Measurements from ENCODE around the gene NEK2. TPM values are rescaled to one million over a fixed set of nuclear protein-coding genes. Genes with fewer than 3 reads are reported as not detected.
A peak's percentile ranks its signal among the peaks of the same experiment; 100 is the strongest.

NEK2 gene
- total and polyA plus RNA-seq, 2 experiments from 2014 or later = 5.3 to 7.1 TPM

- Histone ChIP-seq H4K20me1 (ENCODE audit: insufficient read depth, poor library complexity, severe bottlenecking) (no peaks in the 10 kb centered on the region), H3K9me3 (ENCODE audit: low read depth) (no peaks in the 10 kb centered on the region), H3K79me2 (no peaks in the 10 kb centered on the region), H3K36me3 (replicated peaks; ENCODE audit: insufficient read depth, low read depth) (no peaks in the 10 kb centered on the region), H3K27ac (peak overlapping the region; percentile 11), H3K27me3 (no peaks in the 10 kb centered on the region), H3K4me3 (no peak overlapping the region), H3K4me2 (peak overlapping the region; percentile 44), H3K4me1 (ENCODE audit: insufficient read depth) (peaks cover 13% of the 10 kb centered on the region), H2AFZ (no peak overlapping the region), H3K9me2 (replicated peaks; ENCODE audit: insufficient read depth) (no peaks in the 10 kb centered on the region)
- DNase-seq (ENCODE audit: low spot score) = peak; percentile 95
- TF ChIP-seq CTCF (IDR thresholded peaks at IDR 0.05; ENCODE audit: poor library complexity) (peak; percentile 98), EZH2 (IDR thresholded peaks at IDR 0.05; ENCODE audit: borderline replicate concordance) (no peak), EZH2phosphoT487 (IDR thresholded peaks at IDR 0.05; ENCODE audit: low read depth, severe bottlenecking, unreplicated experiment) (no peak)
- WGBS (ENCODE audit: low lambda C conversion rate, missing lambda C conversion rate) = 47% methylated on average over 27 of the region's 27 CpGs
Observed at GRCh38 chr1:211654838-211655787, 20.3 kb downstream of the NEK2 start.

GRCh38 chr1:211653959-211654496, 21.4 kb downstream of the NEK2 start:
- no peaks in the 10 kb centered on the region for H3K27me3 ChIP-seq
- no peak for TF ChIP-seq EZH2phosphoT487 (IDR thresholded peaks at IDR 0.05; ENCODE audit: low read depth, severe bottlenecking, unreplicated experiment)
- no peak for TF ChIP-seq CTCF (IDR thresholded peaks at IDR 0.05; ENCODE audit: poor library complexity)
- no peak for TF ChIP-seq EZH2 (IDR thresholded peaks at IDR 0.05; ENCODE audit: borderline replicate concordance)
- no peaks in the 10 kb centered on the region for H3K9me3 ChIP-seq (ENCODE audit: low read depth)
- peak overlapping the region; percentile 11 for H3K27ac ChIP-seq
- no peak overlapping the region for H2AFZ ChIP-seq
- peak; percentile 25 for DNase-seq (ENCODE audit: low spot score)
- no peaks in the 10 kb centered on the region for H3K36me3 ChIP-seq (replicated peaks; ENCODE audit: insufficient read depth, low read depth)
- peaks cover 16% of the 10 kb centered on the region for H3K4me1 ChIP-seq (ENCODE audit: insufficient read depth)
- H3K4me3 ChIP-seq = no peak overlapping the region
- H3K9me2 ChIP-seq (replicated peaks; ENCODE audit: insufficient read depth) = no peaks in the 10 kb centered on the region
- 52% methylated on average over 9 of the region's 9 CpGs for WGBS (ENCODE audit: low lambda C conversion rate, missing lambda C conversion rate)
- H4K20me1 ChIP-seq (ENCODE audit: insufficient read depth, poor library complexity, severe bottlenecking) = no peaks in the 10 kb centered on the region
- H3K4me2 ChIP-seq = peak overlapping the region; percentile 44
- H3K79me2 ChIP-seq = no peaks in the 10 kb centered on the region

- Histone ChIP-seq H3K9me2 (replicated peaks; ENCODE audit: insufficient read depth) (no peaks in the 10 kb centered on the region), H3K4me1 (ENCODE audit: insufficient read depth) (peaks cover 21% of the 10 kb centered on the region), H3K27ac (no peak overlapping the region), H3K4me2 (no peak overlapping the region), H3K36me3 (replicated peaks; ENCODE audit: insufficient read depth, low read depth) (no peaks in the 10 kb centered on the region), H3K4me3 (no peak overlapping the region), H3K9me3 (ENCODE audit: low read depth) (no peaks in the 10 kb centered on the region), H3K79me2 (no peaks in the 10 kb centered on the region), H4K20me1 (ENCODE audit: insufficient read depth, poor library complexity, severe bottlenecking) (no peaks in the 10 kb centered on the region), H2AFZ (no peak overlapping the region), H3K27me3 (no peaks in the 10 kb centered on the region)
- WGBS (ENCODE audit: low lambda C conversion rate, missing lambda C conversion rate) = 85% methylated on average over 4 of the region's 4 CpGs
- peak; percentile 14 for DNase-seq (ENCODE audit: low spot score)
- TF ChIP-seq EZH2 (IDR thresholded peaks at IDR 0.05; ENCODE audit: borderline replicate concordance) (no peak), CTCF (IDR thresholded peaks at IDR 0.05; ENCODE audit: poor library complexity) (no peak), EZH2phosphoT487 (IDR thresholded peaks at IDR 0.05; ENCODE audit: low read depth, severe bottlenecking, unreplicated experiment) (no peak)
Observed at GRCh38 chr1:211653293-211653692, 22.1 kb downstream of the NEK2 start.
